DND-41 (cell line): ENCODE data around the gene NPNT.

Experiments used
- CTCF ChIP-seq: IDR thresholded peaks from 2 replicates; pipeline ENCODE4 v1.5.1; 2012; ENCODE audit warnings: borderline replicate concordance, low read length, moderate library complexity, mild to moderate bottlenecking; ENCODE audit not compliant: poor library complexity, severe bottlenecking; ENCODE audit errors: extremely low read depth
- EZH2 ChIP-seq: IDR thresholded peaks from 3 replicates; pipeline ENCODE4 v1.6.1; 2012; ENCODE audit warnings: borderline replicate concordance, low read depth, mild to moderate bottlenecking, moderate library complexity, low read length, inconsistent platforms; ENCODE audit not compliant: severe bottlenecking

- TF ChIP-seq CTCF, result no peak
- no peak for TF ChIP-seq EZH2
Observed at GRCh38 chr4:105978684-105979296, 83.5 kb downstream of the NPNT start.
